Duodenal mucosa (tissue), 2 donors: ENCODE results near the gene ZNF141.
A peak's percentile ranks its signal among the peaks of the same experiment; 100 is the strongest.
"Not testable (repeated sequence)": the region's sequence is repeated elsewhere in the genome, so short reads cannot be mapped to it uniquely, and the experiment has no call there.

Experiments used
- H3K27ac ChIP-seq: one replicate; pipeline ENCODE4 v1.7.0; 2013; ENCODE audit warnings: low read depth, low read length
- H3K27me3 ChIP-seq, 2 donors: one replicate each; pipeline ENCODE4 v1.7.0; 2013; ENCODE audit warnings: low read length in 2 of 2, control low read depth in 1 of 2; ENCODE audit not compliant: insufficient read depth in 2 of 2, control insufficient read depth in 1 of 2
- H3K36me3 ChIP-seq, 2 donors: one replicate each; pipeline ENCODE4 v1.7.0; 2013; ENCODE audit warnings: low read length in 2 of 2, control low read depth in 1 of 2; ENCODE audit not compliant: insufficient read depth in 2 of 2, control insufficient read depth in 1 of 2
- H3K4me1 ChIP-seq, 2 donors: one replicate each; pipeline ENCODE4 v1.7.0; 2013; ENCODE audit warnings: low read length in 2 of 2, control low read depth in 1 of 2; ENCODE audit not compliant: insufficient read depth in 2 of 2, control insufficient read depth in 1 of 2
- H3K4me3 ChIP-seq, 2 donors: one replicate each; pipeline ENCODE4 v1.7.0; 2013; ENCODE audit warnings: low read length in 2 of 2, low read depth in 1 of 2
- H3K9ac ChIP-seq, 2 donors: one replicate each; pipeline ENCODE4 v1.7.0; 2013; ENCODE audit warnings: low read length in 2 of 2, low read depth in 1 of 2
- H3K9me3 ChIP-seq, 2 donors: one replicate each; pipeline ENCODE4 v1.7.0; 2013; ENCODE audit warnings: low read length in 2 of 2, control low read depth in 1 of 2; ENCODE audit not compliant: control insufficient read depth in 1 of 2

The ZNF141 gene

DNA sequence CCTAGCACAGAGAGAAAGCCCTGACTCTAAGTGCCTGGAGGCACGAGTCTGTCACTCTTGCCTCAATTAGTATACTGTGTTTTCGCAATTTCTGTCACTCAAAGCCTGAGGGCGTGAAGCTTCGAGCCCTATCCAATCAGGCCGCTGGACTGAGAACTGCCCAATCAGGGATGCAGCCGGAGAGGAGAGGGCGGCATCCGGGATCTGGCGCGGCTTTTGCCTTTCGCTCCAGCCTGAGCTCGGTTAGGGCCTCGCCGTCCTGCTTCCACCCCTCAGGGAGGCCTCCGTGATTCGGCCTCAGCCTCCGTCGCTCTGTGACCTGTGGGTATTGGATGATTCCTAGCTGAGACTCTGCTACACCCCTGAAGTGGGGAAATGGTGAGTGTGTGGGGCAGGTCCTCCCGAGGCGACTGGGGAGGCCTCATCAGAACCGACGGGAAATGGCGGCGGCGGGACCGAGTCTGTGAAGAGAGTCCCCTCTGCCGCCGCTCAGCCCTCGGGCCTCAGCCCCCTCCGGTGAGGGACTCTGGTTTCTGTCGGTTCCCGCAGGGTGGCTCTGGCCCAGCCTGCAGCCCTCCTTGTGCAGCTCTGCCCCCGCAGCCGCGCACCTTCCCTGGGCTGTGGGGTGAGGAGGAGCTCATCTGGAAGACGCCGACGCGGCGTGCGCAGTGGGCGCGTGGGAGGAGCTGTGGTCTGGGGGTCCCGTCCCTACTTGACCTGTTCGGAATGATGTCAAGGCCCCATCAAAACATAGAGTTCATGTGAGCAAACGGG, 48.5 kb downstream of the ZNF141 start:
- H3K27me3 ChIP-seq: no peaks in the 10 kb centered on the region
- H3K4me3 ChIP-seq: peak overlapping the region in 1 of 2 donors; percentile 43
- no peak overlapping the region for H3K9ac ChIP-seq
- H3K4me1 ChIP-seq: no peaks in the 10 kb centered on the region
- no peaks in the 10 kb centered on the region for H3K36me3 ChIP-seq
- no peak overlapping the region for H3K27ac ChIP-seq
- H3K9me3 ChIP-seq: peaks cover 63 to 66% of the 10 kb centered on the region in 2 donors

- Histone ChIP-seq H3K9me3 (peaks cover 63 to 64% of the 10 kb centered on the region in 2 donors), H3K36me3 (no peaks in the 10 kb centered on the region), H3K4me3 (no peak overlapping the region), H3K27ac (no peak overlapping the region), H3K27me3 (no peaks in the 10 kb centered on the region), H3K4me1 (no peaks in the 10 kb centered on the region), H3K9ac (no peak overlapping the region)
These were observed 49.1 kb downstream of the ZNF141 start for GRCh38 chr4:386708-387105.

DNA sequence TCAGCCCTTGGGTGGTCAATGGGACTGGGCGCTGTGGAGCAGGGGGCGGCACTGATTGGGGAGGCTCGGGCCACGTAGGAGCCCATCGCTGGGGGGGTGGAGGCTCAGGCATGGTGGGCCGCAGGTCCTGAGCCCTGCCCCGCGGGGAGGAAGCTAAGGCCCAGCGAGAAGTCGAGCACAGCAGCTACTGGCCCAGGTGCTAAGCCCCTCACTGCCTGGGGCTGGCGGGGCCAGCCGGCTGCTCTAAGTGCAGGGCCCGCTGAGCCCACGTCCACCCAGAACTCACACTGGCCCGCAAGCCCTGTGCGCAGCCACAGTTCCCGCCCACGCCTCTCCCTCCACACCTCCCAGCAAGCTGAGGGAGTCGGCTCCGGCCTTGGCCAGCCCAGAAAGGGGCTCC, 66.4 kb downstream of the ZNF141 start:
- Histone ChIP-seq H3K4me3 (no peak overlapping the region), H3K4me1 (no peaks in the 10 kb centered on the region), H3K36me3 (no peaks in the 10 kb centered on the region), H3K27me3 (no peaks in the 10 kb centered on the region), H3K9ac (no peak overlapping the region), H3K27ac (no peak overlapping the region), H3K9me3 (peaks cover 27 to 31% of the 10 kb centered on the region in 2 donors)

GRCh38 chr4:408321-408720, 70.7 kb downstream of the ZNF141 start:
- H3K4me3 ChIP-seq, H3K27me3 ChIP-seq, H3K27ac ChIP-seq, H3K36me3 ChIP-seq, H3K4me1 ChIP-seq, H3K9ac ChIP-seq: not testable (repeated sequence)
- H3K9me3 ChIP-seq: peaks cover 30 to 39% of the 10 kb centered on the region in 2 donors

DNA sequence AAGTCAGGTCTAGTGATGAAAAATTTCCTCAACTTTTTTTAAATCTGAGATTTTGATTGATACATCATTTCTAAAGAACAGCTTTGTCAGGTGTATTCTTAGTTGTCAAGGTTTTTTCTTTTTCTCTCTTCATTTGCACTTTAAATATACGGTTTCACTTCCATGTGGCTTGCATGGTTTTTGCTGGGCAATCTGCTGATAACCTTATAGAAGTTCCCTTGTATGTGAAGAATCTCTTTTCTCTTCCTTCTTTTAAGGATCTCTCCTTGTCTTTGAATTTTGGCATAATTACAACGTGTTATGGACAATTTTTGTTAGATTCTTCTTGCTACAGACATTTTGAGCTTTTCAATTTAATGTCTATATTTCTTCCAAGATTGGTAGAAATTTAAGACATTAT, 85.0 kb downstream of the ZNF141 start:
- peaks cover 72 to 85% of the 10 kb centered on the region in 2 donors for H3K9me3 ChIP-seq
- no peaks in the 10 kb centered on the region for H3K4me1 ChIP-seq
- no peak overlapping the region for H3K4me3 ChIP-seq

More for the DNA sequence above, 85.0 kb downstream of the ZNF141 start:
- no peaks in the 10 kb centered on the region for H3K27me3 ChIP-seq
- H3K36me3 ChIP-seq: peaks cover 0 to 10% of the 10 kb centered on the region in 2 donors
- no peak overlapping the region for H3K9ac ChIP-seq
- no peak overlapping the region for H3K27ac ChIP-seq
